Upper lobe of right lung (tissue), 1 donor: ENCODE measurements around the gene PLCH2. TPM values are rescaled to one million over a fixed set of nuclear protein-coding genes. Genes with fewer than 3 reads are reported as not detected.

Experiments
- ATAC-seq: fragments of 200-7000 bp; cut with Tn5 transposase; one replicate; pipeline ENCODE4 v1.9.1; 2020; ENCODE audit warnings: mild to moderate bottlenecking, moderate library complexity
- DNase-seq: peaks from one replicate; pipeline ENCODE4 v3.0.0-alpha.2; 2020
- H3K27ac ChIP-seq: fragments of 200-600 bp; one replicate; pipeline ENCODE4 v1.8.0; 2022
- H3K27me3 ChIP-seq: fragments of 200-600 bp; one replicate; pipeline ENCODE4 v1.8.0; 2022; ENCODE audit warnings: mild to moderate bottlenecking
- H3K36me3 ChIP-seq: fragments of 200-600 bp; one replicate; pipeline ENCODE4 v1.8.0; 2022
- H3K4me1 ChIP-seq: fragments of 200-600 bp; one replicate; pipeline ENCODE4 v1.8.0; 2022
- H3K4me3 ChIP-seq: fragments of 200-600 bp; one replicate; pipeline ENCODE4 v1.8.0; 2022; ENCODE audit warnings: mild to moderate bottlenecking
- H3K9me3 ChIP-seq: fragments of 200-600 bp; one replicate; pipeline ENCODE4 v1.8.0; 2022
- intact Hi-C: fragments of 100-400 bp; cut with DNase I; formaldehyde crosslinking; loops from one replicate; pipeline ENCODE4 v1.11.0; 2022
- total RNA-seq: library from RNA; stranded (reverse); fragmentation: NEBNext Ultra II Directional; extraction: Animal tissue kit (Norgen Biotek cat#: 25700); gene quantifications from one replicate; pipeline ENCODE4 v1.2.1, GENCODE V29; 2021
- TF ChIP-seq, protein P1 (sequence below): fragments of 200-600 bp; IDR thresholded peaks from one replicate; pipeline ENCODE4 v1.8.0; 2022; ENCODE audit warnings: antibody characterized with exemption
- donor health status: DM: no; HTN: yes; CAD: no; lungs with severe emphysema.

PLCH2 gene
- total RNA-seq, 1 donor from 2014 or later = 2.4 TPM

DNA sequence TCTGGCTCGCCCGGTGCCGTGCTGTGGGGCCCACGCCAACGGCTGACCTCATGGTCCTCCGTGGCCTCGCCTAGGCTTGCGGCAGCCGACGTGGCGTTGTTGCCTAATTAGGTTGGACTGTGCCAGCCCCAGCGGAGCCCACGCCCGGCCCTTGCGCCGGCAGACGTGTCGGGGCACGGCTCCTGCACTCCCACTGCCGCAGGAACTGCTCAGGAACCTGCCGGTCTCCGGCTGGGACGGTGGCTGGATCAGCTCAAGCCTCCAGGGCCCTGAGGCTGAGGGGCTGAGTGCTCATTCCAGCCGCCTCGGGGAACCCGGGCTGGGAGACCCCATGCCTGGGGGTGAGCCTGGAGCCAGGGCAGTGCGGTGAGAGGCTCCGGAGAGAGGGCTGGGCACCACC lies 47.6 kb upstream of the PLCH2 start:
- Histone ChIP-seq H3K36me3 (no peaks in the 10 kb centered on the region), H3K4me3 (no peak overlapping the region), H3K9me3 (no peaks in the 10 kb centered on the region), H3K4me1 (no peaks in the 10 kb centered on the region), H3K27me3 (peaks cover 12% of the 10 kb centered on the region), H3K27ac (no peak overlapping the region)
- no peak for ATAC-seq
- intact Hi-C loops = no loop called here
- TF ChIP-seq, protein P1, sequence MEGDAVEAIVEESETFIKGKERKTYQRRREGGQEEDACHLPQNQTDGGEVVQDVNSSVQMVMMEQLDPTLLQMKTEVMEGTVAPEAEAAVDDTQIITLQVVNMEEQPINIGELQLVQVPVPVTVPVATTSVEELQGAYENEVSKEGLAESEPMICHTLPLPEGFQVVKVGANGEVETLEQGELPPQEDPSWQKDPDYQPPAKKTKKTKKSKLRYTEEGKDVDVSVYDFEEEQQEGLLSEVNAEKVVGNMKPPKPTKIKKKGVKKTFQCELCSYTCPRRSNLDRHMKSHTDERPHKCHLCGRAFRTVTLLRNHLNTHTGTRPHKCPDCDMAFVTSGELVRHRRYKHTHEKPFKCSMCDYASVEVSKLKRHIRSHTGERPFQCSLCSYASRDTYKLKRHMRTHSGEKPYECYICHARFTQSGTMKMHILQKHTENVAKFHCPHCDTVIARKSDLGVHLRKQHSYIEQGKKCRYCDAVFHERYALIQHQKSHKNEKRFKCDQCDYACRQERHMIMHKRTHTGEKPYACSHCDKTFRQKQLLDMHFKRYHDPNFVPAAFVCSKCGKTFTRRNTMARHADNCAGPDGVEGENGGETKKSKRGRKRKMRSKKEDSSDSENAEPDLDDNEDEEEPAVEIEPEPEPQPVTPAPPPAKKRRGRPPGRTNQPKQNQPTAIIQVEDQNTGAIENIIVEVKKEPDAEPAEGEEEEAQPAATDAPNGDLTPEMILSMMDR = no peak
- DNase-seq = no peak

DNA sequence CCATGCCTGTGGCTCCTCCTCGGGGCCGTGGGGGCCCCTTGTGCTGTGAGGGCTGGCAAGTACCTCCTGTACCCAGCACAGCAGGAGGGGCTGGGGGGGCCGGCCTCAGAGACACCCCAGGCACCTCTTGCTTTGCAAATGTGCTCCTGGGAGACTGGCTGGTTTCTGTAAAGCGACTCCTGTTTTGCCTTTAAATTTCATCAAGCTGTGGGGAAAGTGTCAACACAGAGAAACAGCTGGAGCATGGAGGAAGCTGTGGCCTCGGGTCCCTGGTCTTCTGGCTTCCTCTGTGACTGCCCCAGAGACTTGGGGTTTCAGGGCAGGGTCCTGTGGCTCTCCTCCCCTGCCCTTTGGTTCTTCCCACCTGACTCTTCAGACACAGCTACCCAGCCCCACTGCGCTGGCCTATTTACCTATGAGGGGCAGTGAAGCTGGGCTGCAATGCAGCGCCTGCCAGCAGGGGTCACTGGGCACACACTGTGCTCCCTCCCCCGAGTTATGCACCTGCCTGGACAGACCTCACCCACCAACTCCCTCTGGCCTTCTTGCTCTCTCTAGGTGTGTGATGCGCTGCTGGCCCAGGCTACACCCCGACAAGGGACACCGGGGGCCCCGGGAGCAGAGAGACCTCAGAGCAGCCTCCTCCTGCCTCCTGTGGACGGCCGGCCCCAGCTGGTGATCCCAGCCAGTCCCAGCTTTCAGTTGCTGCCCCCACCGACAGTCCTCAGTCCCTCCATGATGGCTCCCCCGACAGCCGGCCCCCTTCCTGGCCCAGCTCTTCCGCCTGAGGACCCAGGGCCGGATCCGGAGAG lies 46.1 kb upstream of the PLCH2 start:
- Histone ChIP-seq H3K4me1 (no peaks in the 10 kb centered on the region), H3K27ac (no peak overlapping the region), H3K36me3 (no peaks in the 10 kb centered on the region), H3K27me3 (peaks cover 18% of the 10 kb centered on the region), H3K4me3 (no peak overlapping the region), H3K9me3 (no peaks in the 10 kb centered on the region)
- DNase-seq (no peak), ATAC-seq (no peak)
- TF ChIP-seq, protein P1 = no peak
- intact Hi-C loops = no loop called here

DNA sequence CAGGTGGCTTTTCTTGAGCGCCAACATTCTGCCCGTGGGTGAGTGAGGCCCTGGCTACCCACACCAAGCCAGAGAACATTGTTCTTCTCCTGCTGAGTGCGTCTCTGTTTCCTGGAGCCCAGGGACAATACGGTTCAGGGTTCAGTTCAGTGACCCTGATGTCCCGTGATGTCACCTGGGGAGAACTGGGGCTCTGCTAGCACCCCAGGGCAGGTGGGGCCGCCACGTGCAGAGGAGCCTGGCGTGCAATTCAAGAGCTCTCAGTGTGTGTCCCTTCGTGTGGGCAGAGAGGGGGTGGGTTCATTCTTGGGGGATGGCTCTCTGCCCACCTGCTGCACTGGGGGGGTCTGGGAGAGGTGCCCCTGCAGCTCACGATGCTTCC lies 45.5 kb upstream of the PLCH2 start:
- TF ChIP-seq, protein P1 = no peak
- DNase-seq (no peak), ATAC-seq (no peak)
- Histone ChIP-seq H3K36me3 (no peaks in the 10 kb centered on the region), H3K4me1 (no peaks in the 10 kb centered on the region), H3K27me3 (peaks cover 18% of the 10 kb centered on the region), H3K4me3 (no peak overlapping the region), H3K9me3 (no peaks in the 10 kb centered on the region), H3K27ac (no peak overlapping the region)
- intact Hi-C loops = no loop called here

DNA sequence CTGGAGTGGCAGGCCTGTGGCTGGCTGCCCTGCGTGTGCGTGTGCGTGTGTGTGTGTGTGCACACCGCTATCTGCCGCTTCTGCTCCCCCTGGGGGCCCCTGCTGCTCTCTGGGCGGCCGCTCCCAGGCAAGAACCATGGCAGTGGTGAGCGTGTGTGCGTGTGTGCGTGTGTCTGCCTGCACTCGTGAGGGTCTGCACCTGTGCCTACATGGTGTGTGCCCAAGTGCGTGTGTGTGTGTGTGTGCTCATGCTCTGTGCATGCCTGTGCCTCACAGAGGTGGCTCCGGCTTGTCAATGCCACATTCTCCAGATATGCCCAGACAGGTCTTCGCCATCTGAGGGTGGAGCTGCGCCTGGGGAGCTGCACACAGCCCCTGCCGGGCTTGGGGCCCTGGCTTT lies 45.0 kb upstream of the PLCH2 start:
- no peaks in the 10 kb centered on the region for H3K9me3 ChIP-seq
- DNase-seq = no peak
- H3K27me3 ChIP-seq = peaks cover 18% of the 10 kb centered on the region
- ATAC-seq = no peak
- H3K4me3 ChIP-seq = no peak overlapping the region
- TF ChIP-seq, protein P1 = no peak
- H3K27ac ChIP-seq = no peak overlapping the region
- no peaks in the 10 kb centered on the region for H3K4me1 ChIP-seq
- intact Hi-C loops = no loop called here
- H3K36me3 ChIP-seq = no peaks in the 10 kb centered on the region

DNA sequence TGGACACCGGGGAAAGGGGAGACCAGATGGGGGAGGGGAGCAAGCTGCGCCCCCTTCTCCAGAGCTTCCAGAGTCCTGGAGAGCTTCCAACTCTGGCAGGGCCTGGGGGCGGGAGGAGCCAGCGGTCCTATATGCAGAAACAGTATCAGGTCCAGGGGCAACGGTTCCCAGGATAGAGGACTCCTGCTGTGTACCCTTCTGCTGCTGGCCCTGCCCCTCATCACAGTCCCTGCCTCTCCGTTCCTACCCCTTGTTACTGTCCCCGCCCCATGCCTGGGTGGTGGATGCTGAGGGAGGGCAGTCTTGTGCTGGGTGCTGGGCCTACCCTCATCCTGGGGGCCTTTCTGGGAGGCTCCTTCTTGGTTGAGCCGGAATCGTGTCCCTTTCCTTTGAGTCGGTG lies 44.6 kb upstream of the PLCH2 start:
- intact Hi-C loops = no loop called here
- no peak overlapping the region for H3K4me3 ChIP-seq
- DNase-seq = no peak
- ATAC-seq = no peak
- H3K36me3 ChIP-seq = no peaks in the 10 kb centered on the region
- H3K9me3 ChIP-seq = no peaks in the 10 kb centered on the region
- no peaks in the 10 kb centered on the region for H3K4me1 ChIP-seq
- TF ChIP-seq, protein P1 = no peak
- peaks cover 18% of the 10 kb centered on the region for H3K27me3 ChIP-seq
- no peak overlapping the region for H3K27ac ChIP-seq

DNA sequence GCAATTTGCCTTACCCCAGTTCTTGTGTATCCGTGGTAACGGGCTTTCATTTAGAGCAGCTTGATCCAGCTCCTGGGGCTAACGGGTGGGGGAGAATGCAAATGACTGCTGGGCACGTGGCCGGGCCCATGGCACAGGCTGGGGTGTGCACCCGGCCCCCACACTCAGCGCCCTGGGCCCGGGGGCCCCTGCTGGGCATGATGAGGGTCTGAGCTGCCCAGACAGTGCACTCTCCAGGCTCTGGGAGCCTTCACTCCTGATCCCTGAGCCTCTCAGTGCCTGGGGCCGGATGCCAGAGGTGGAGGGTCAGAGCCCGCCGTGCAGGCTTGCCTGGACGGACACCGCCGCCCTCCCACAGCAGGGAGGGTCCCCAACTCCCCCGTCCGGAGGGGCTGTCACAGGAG lies 43.6 kb upstream of the PLCH2 start:
- intact Hi-C loops = no loop called here
- TF ChIP-seq, protein P1 = no peak
- ATAC-seq (no peak), DNase-seq (no peak)
- H3K27me3 ChIP-seq = peaks cover 15% of the 10 kb centered on the region
- no peak overlapping the region for H3K4me3 ChIP-seq
- no peaks in the 10 kb centered on the region for H3K9me3 ChIP-seq
- H3K36me3 ChIP-seq = no peaks in the 10 kb centered on the region
- H3K4me1 ChIP-seq = no peaks in the 10 kb centered on the region
- H3K27ac ChIP-seq = no peak overlapping the region
